Spleen (tissue), 11 donors: Measurements from ENCODE around the gene DIDO1. TPM values are rescaled to one million over a fixed set of nuclear protein-coding genes. Genes with fewer than 3 reads are reported as not detected.

ENCODE experiments used
- DNase-seq: peaks from one replicate; pipeline ENCODE4 v3.0.0-alpha.2; 2020
- H3K27ac ChIP-seq, 8 donors: fragments of 200-600 bp; sonication (generic) in 7 of 8; 1 replicate in 4 of 8; 2 replicates in 4 of 8; pipeline versions ENCODE4 v1.5.0 to v1.8.0; 2016 to 2021; ENCODE audit warnings: inconsistent platforms in 4 of 8, mild to moderate bottlenecking in 4 of 8, moderate library complexity in 1 of 8
- H3K27me3 ChIP-seq, 7 donors: fragments of 200-600 bp; sonication (generic) in 6 of 7; replicated peaks in 1 of 7; 1 replicate in 4 of 7; 2 replicates in 3 of 7; pipeline versions ENCODE4 v1.5.0 to v1.8.0; 2016 to 2021; ENCODE audit warnings: inconsistent platforms in 3 of 7, mild to moderate bottlenecking in 1 of 7
- H3K36me3 ChIP-seq, 6 donors: fragments of 200-600 bp; sonication (generic) in 5 of 6; 1 replicate in 4 of 6; 2 replicates in 2 of 6; pipeline versions ENCODE4 v1.5.0 to v1.8.0; 2016 to 2021; ENCODE audit warnings: inconsistent platforms in 2 of 6
- H3K4me1 ChIP-seq, 6 donors: fragments of 200-600 bp; sonication (generic) in 5 of 6; 1 replicate in 3 of 6; 2 replicates in 3 of 6; pipeline versions ENCODE4 v1.5.0 to v1.8.0; 2016 to 2021; ENCODE audit warnings: inconsistent platforms in 3 of 6
- H3K4me3 ChIP-seq, 8 donors: fragments of 200-600 bp; sonication (generic) in 7 of 8; 1 replicate in 4 of 8; 2 replicates in 4 of 8; pipeline versions ENCODE4 v1.5.0 to v1.8.0; 2016 to 2021; ENCODE audit warnings: inconsistent platforms in 4 of 8, mild to moderate bottlenecking in 4 of 8, moderate library complexity in 2 of 8
- H3K9me3 ChIP-seq, 8 donors: fragments of 200-600 bp; sonication (generic) in 7 of 8; 1 replicate in 4 of 8; 2 replicates in 4 of 8; pipeline versions ENCODE4 v1.5.0 to v1.8.0; 2016 to 2021; ENCODE audit warnings: inconsistent platforms in 4 of 8
- POLR2A ChIP-seq, 3 donors: fragments of 450-650 bp; IDR thresholded peaks; one replicate each; pipeline ENCODE4 v1.5.1; 2017; ENCODE audit warnings: antibody characterized with exemption in 3 of 3, mild to moderate bottlenecking in 1 of 3
- POLR2AphosphoS5 ChIP-seq, 3 donors: sonication (generic); formaldehyde crosslinking; IDR thresholded peaks; one replicate each; pipeline ENCODE4 v1.5.1; 2017; ENCODE audit warnings: antibody characterized with exemption in 3 of 3
- WGBS, 5 donors: extraction: QIAGEN DNeasy Blood & Tissue Kit in 3 of 5; methylation state at CpG; one replicate each; pipeline versions ENCODE4 v1.1.5 to v1.1.7; 2013 to 2018; 5-methylcytosine and 5-hydroxymethylcytosine counted together
- intact Hi-C: fragments of 100-400 bp; cut with DNase I; formaldehyde crosslinking; loops from one replicate; pipeline ENCODE4 v1.15.0; 2023; ENCODE audit warnings: low total_unique reads
- polyA plus RNA-seq, 3 donors: library from polyadenylated mRNA; stranded (reverse); fragments of 200-250 nt; gene quantifications; one replicate each; pipeline ENCODE4 v1.2.1, GENCODE V29; 2013
- total RNA-seq, 7 donors: library from RNA; depleted of rRNA in 3 of 7; stranded (reverse); fragments of >200 nt in 3 of 7; fragmentation: NEBNext Ultra II Directional in 4 of 7; extraction: Animal tissue kit (Norgen Biotek cat#: 25700) in 4 of 7; gene quantifications; one replicate each; pipeline versions ENCODE4 v1.1.0 to v1.2.1, GENCODE V29; 2016 to 2021
- TF ChIP-seq, protein P1 (sequence below), 11 experiments: fragments of 200-600 bp in 7 of 11; fragments of 450-650 bp in 4 of 11; sonication (generic) in 4 of 11; IDR thresholded peaks in 8 of 11; conservative IDR thresholded peaks in 3 of 11; 1 replicate in 7 of 11; 2 replicates in 4 of 11; pipeline versions ENCODE4 v1.4.0 to v1.8.0; 2016 to 2021; ENCODE audit warnings: antibody characterized with exemption in 11 of 11, inconsistent platforms in 4 of 11, mild to moderate bottlenecking in 1 of 11
- donor health status: healthy with polysubstance abuse.
- donor health status: DM: no; HTN: no; CAD: no; lungs with moderate emphysema.
- donor health status: DM: no; HTN: no; CAD: no.
- donor health status: Bipolar disorder and iron deficiency.
- donor health status: healthy.
- donor health status: DM: no; HTN: no; CAD: no.
- donor health status: DM: yes; HTN: yes; CAD: no.

Gene DIDO1
- total and polyA plus RNA-seq, 10 donors: 17.4 to 79.6 (median 66.9) TPM

DNA sequence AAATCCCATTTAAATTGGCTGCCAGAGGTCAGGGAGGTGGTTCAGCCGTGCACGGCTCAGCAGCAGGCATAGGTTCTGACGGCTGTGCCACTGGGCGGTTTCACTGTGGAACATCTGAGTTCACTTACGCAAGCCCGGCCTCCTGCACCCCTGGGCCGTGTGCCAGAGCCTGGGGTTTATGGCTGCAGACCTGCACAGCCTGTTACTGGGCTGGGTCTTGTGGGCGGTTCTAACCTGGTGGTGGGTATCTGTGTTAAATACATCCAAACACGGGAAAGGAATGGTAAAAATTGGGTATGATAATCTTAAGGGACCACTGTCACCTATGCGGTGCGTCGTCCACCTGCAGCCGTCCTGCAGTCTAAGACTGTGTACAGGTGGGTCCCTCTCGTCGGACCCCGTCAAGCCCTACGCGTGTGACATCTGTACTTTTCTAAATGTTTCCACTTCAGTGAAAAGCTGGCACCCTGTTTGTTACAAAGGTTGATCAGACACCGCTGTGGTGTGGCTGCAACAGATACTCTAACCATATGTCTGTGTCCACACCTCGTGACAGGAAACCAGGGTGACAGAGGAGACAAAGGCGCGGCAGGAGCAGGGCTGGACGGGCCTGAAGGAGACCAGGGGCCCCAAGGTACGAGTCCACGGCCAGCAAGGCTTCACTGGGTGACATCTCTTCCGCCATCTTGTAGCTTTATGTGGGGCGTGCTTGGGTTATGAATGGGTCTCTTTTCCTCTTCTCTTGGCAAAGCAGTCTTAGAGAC, 88.0 kb downstream of the DIDO1 start:
- no peak overlapping the region for H3K4me3 ChIP-seq
- H3K9me3 ChIP-seq: no peaks in the 10 kb centered on the region
- H3K36me3 ChIP-seq: peaks cover 0 to 30% (median 0%) of the 10 kb centered on the region in 6 donors
- 57 to 72% (median 62%) methylated on average over 27 of the region's 27 CpGs for WGBS, 5 donors
- TF ChIP-seq POLR2AphosphoS5 (IDR thresholded peaks at IDR 0.05): peak in 2 of 3 donors; percentile 45 to 58
- TF ChIP-seq, protein P1, sequence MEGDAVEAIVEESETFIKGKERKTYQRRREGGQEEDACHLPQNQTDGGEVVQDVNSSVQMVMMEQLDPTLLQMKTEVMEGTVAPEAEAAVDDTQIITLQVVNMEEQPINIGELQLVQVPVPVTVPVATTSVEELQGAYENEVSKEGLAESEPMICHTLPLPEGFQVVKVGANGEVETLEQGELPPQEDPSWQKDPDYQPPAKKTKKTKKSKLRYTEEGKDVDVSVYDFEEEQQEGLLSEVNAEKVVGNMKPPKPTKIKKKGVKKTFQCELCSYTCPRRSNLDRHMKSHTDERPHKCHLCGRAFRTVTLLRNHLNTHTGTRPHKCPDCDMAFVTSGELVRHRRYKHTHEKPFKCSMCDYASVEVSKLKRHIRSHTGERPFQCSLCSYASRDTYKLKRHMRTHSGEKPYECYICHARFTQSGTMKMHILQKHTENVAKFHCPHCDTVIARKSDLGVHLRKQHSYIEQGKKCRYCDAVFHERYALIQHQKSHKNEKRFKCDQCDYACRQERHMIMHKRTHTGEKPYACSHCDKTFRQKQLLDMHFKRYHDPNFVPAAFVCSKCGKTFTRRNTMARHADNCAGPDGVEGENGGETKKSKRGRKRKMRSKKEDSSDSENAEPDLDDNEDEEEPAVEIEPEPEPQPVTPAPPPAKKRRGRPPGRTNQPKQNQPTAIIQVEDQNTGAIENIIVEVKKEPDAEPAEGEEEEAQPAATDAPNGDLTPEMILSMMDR (IDR thresholded peaks at IDR 0.05 in 8 of 11, conservative IDR thresholded peaks at IDR 0.05 in 3 of 11): no peak
- TF ChIP-seq POLR2A (IDR thresholded peaks at IDR 0.05): no peak
- peak; percentile 86 for DNase-seq
- intact Hi-C loops: no loop called here
- peaks cover 0 to 42% (median 21%) of the 10 kb centered on the region in 6 donors for H3K4me1 ChIP-seq
- H3K27ac ChIP-seq: peak overlapping the region in 5 of 8 donors; percentile 49 to 80 (median 57)
- H3K27me3 ChIP-seq: peaks cover 0 to 14% (median 0%) of the 10 kb centered on the region in 7 donors

DNA sequence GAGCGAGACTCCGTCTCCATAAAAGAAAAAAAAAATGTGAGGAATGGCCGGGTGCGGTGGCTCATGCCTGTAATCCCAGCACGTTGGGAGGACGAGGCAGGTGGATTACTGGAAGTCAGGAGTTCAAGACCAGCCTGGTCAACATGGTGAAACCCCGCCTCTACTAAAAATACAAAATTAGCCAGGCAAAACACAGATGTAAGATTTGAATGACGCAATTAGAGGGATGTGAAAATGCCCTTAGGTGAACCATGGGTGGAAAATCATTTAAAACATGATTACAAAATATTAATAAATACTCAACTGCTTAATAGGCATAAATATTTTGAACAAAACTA, 88.5 kb downstream of the DIDO1 start:
- WGBS, 5 donors: 65 to 78% (median 71%) methylated on average over 8 of the region's 8 CpGs
- TF ChIP-seq POLR2AphosphoS5 (IDR thresholded peaks at IDR 0.05): no peak
- Histone ChIP-seq H3K4me1 (peaks cover under 1 to 48% (median 26%) of the 10 kb centered on the region in 6 donors), H3K4me3 (no peak overlapping the region), H3K27me3 (peaks cover 0 to 14% (median 0%) of the 10 kb centered on the region in 7 donors), H3K9me3 (no peaks in the 10 kb centered on the region), H3K27ac (peak overlapping the region in 5 of 8 donors; percentile 49 to 80 (median 57)), H3K36me3 (peaks cover 0 to 30% (median 0%) of the 10 kb centered on the region in 6 donors)
- intact Hi-C loops: no loop called here
- DNase-seq: peak; percentile 15

DNA sequence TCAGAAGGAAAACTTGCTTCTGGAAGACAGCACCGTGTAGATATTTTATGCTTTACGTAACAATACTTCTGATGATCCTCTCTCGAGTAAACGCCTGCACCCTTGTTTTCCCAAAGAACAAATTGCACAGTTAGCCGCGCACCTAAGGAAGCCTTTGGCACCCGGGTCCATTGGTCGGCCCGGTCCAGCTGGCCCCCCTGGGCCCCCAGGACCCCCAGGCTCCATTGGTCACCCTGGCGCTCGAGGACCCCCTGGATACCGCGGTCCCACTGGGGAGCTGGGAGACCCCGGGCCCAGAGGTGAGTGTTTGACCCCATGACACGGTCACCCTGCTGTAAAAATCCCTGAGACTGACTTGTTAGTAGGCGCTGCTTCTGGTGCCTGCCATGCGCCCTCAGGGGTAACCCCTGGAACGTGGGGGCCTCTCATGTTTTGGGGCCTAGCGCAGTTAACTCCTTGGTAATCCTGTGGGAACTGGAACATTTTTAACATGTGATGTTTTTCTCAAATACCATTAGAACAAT, 89.3 kb downstream of the DIDO1 start:
- no peak overlapping the region for H3K4me3 ChIP-seq
- TF ChIP-seq POLR2AphosphoS5 (IDR thresholded peaks at IDR 0.05): no peak
- TF ChIP-seq, protein P1 (IDR thresholded peaks at IDR 0.05 in 8 of 11, conservative IDR thresholded peaks at IDR 0.05 in 3 of 11): no peak
- no peak for TF ChIP-seq POLR2A (IDR thresholded peaks at IDR 0.05)
- peaks cover 0 to 14% (median 0%) of the 10 kb centered on the region in 7 donors for H3K27me3 ChIP-seq
- intact Hi-C loops: no loop called here
- H3K36me3 ChIP-seq: peaks cover 0 to 30% (median 0%) of the 10 kb centered on the region in 6 donors
- WGBS, 5 donors: 90 to 96% (median 92%) methylated on average over 18 to 19 of the region's 19 CpGs
- DNase-seq: peak; percentile 65
- H3K27ac ChIP-seq: peak overlapping the region in 4 of 8 donors; percentile 55 to 80 (median 58)
- peaks cover 8 to 55% (median 34%) of the 10 kb centered on the region in 6 donors for H3K4me1 ChIP-seq
- no peaks in the 10 kb centered on the region for H3K9me3 ChIP-seq

DNA sequence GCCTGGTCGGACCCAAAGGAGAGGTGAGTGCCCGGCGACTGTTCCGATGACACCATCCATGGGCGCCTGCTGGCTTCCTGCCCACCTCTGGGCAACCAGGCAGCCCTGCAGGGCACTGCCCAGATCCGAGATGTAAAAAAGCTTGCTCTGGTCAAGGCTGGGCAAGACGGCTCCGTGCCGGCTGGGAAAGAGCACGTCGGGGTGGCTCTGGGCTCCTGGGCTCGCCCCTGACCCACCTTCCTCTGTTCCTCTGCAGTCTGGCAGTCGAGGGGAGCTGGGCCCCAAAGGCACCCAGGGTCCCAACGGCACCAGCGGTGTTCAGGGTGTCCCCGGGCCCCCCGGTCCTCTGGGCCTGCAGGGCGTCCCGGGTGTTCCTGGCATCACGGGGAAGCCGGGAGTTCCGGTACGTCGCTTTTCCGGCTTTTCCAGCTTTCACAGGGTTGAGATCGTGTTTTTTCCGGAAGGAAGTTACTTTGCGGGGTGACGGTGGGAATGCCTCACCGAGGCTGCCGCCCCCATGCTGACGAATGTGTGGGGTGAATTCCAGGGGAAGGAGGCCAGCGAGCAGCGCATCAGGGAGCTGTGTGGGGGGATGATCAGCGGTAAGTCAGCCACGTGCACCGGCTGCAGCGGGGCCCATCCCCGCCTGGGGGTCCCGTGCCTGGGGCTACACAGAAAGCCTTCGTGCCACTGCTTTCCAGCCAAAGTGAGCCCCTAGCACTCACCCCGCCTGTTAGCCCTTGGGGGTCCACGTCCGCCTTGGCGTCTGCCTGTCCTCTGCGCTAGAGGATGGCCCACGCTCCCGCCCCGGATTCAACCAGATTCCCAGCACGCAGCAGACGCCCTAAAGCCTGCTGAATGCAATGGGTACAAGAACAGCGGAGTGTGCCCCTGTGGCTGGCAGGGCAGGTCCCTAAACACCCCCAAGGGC, 90.1 kb downstream of the DIDO1 start:
- intact Hi-C loops: no loop called here
- Histone ChIP-seq H3K27me3 (peaks cover 0 to 14% (median 0%) of the 10 kb centered on the region in 7 donors), H3K9me3 (no peaks in the 10 kb centered on the region), H3K36me3 (peaks cover 0 to 28% (median 0%) of the 10 kb centered on the region in 6 donors), H3K4me1 (peaks cover 10 to 63% (median 42%) of the 10 kb centered on the region in 6 donors), H3K27ac (peak overlapping the region in 1 of 8 donors; percentile 9), H3K4me3 (no peak overlapping the region)
- 72 to 83% (median 77%) methylated on average over 39 to 52 of the region's 52 CpGs for WGBS, 5 donors
- TF ChIP-seq, protein P1 (IDR thresholded peaks at IDR 0.05 in 8 of 11, conservative IDR thresholded peaks at IDR 0.05 in 3 of 11): no peak
- peak in 1 of 3 donors; percentile 11 for TF ChIP-seq POLR2AphosphoS5 (IDR thresholded peaks at IDR 0.05)
- TF ChIP-seq POLR2A (IDR thresholded peaks at IDR 0.05): no peak
- DNase-seq: peak; percentile 71
